A549 (cell line): ENCODE data around the gene DPY19L1. TPM values are rescaled to one million over a fixed set of nuclear protein-coding genes. Genes with fewer than 3 reads are reported as not detected.
"Not testable (repeated sequence)": the region's sequence is repeated elsewhere in the genome, so short reads cannot be mapped to it uniquely, and the experiment has no call there.

Experiments used
- ATAC-seq, 2 experiments: fragments of 200-7000 bp in 1 of 2; fragments of >200 bp in 1 of 2; cut with Nextera tagmentation in 1 of 2; cut with Tn5 transposase in 1 of 2; 3 replicates each; pipeline versions ENCODE4 v1.8.0 to v1.9.1; 2018 to 2020; ENCODE audit warnings: mild to moderate bottlenecking in 1 of 2, moderate library complexity in 1 of 2
- CTCF ChIA-PET: fragments of 300-600 bp; sonication (Branson Sonifier 250); formaldehyde crosslinking; extraction: SDS; loops from one replicate; lab custom pipeline; 2021; ENCODE audit warnings: antibody characterized with exemption, inconsistent platforms; lab: Yijun Ruan, JAX
- POLR2A ChIA-PET: fragments of 350-600 bp; formaldehyde crosslinking; extraction: SDS; loops from one replicate; lab custom pipeline; 2021; ENCODE audit warnings: antibody characterized with exemption, inconsistent platforms; lab: Yijun Ruan, JAX
- DNase-seq, 2 experiments: peaks; one replicate each; pipeline versions ENCODE4 v3.0.0 to v3.0.0-alpha.2; 2011 to 2016; ENCODE audit warnings: low read depth in 1 of 2, low spot score in 1 of 2
- FAIRE-seq: peaks from 2 replicates; lab custom pipeline; 2011; peaks lifted over from hg19 to GRCh38; lab: Jason Lieb, UNC
- H3K27ac ChIP-seq, 2 experiments: fragments of >200 bp; sonication (Bioruptor Twin); formaldehyde crosslinking; 3 replicates each; pipeline ENCODE4 v1.5.1; 2016 to 2017
- H3K4me1 ChIP-seq: fragments of >200 bp; sonication (Bioruptor Twin); formaldehyde crosslinking; 3 replicates; pipeline ENCODE4 v1.6.1; 2016
- H3K4me2 ChIP-seq: fragments of >200 bp; sonication (Bioruptor Twin); formaldehyde crosslinking; 3 replicates; pipeline ENCODE4 v1.6.1; 2016
- H3K4me3 ChIP-seq: fragments of >200 bp; sonication (Bioruptor Twin); formaldehyde crosslinking; 3 replicates; pipeline ENCODE4 v1.5.1; 2016
- H3K9me3 ChIP-seq: fragments of >200 bp; sonication (Bioruptor Twin); formaldehyde crosslinking; 3 replicates; pipeline ENCODE4 v1.6.1; 2016
- CEBPB ChIP-seq, 2 experiments: fragments of >200 bp in 1 of 2; sonication (Bioruptor Twin) in 1 of 2; formaldehyde crosslinking in 1 of 2; IDR thresholded peaks; 2 replicates each; pipeline ENCODE4 v1.6.1; 2012 to 2016
- E2F6 ChIP-seq: IDR thresholded peaks from 2 replicates; pipeline ENCODE4 v1.6.1; 2012; ENCODE audit warnings: low read depth, borderline replicate concordance
- EHF ChIP-seq: fragments of 250-450 bp; sonication (Bioruptor Pico); IDR thresholded peaks from 2 replicates; pipeline ENCODE4 v1.5.0; 2020; ENCODE audit warnings: mild to moderate bottlenecking
- EP300 ChIP-seq, 2 experiments: fragments of >200 bp; sonication (Bioruptor Twin); formaldehyde crosslinking; IDR thresholded peaks; 2 replicates in 1 of 2; 3 replicates in 1 of 2; pipeline ENCODE4 v1.6.1; 2016 to 2017
- FOSB ChIP-seq: fragments of 250-450 bp; sonication (Bioruptor Pico); IDR thresholded peaks from 2 replicates; pipeline ENCODE4 v1.5.0; 2020; ENCODE audit warnings: mild to moderate bottlenecking, moderate library complexity
- FOSL2 ChIP-seq, 2 experiments: fragments of 450-650 bp in 1 of 2; fragments of >200 bp in 1 of 2; sonication (Bioruptor Twin) in 1 of 2; formaldehyde crosslinking; IDR thresholded peaks; 2 replicates each; pipeline versions ENCODE4 v1.5.0 to v1.6.1; 2016 to 2020; ENCODE audit warnings: mild to moderate bottlenecking in 1 of 2, moderate library complexity in 1 of 2
- HOXA7 ChIP-seq: fragments of 250-450 bp; sonication (Bioruptor Pico); IDR thresholded peaks from 2 replicates; pipeline ENCODE4 v1.5.0; 2020; ENCODE audit warnings: mild to moderate bottlenecking, moderate library complexity
- HOXB13 ChIP-seq: fragments of 250-450 bp; sonication (Bioruptor Pico); IDR thresholded peaks from 2 replicates; pipeline ENCODE4 v1.5.0; 2020; ENCODE audit warnings: low read depth, mild to moderate bottlenecking, moderate library complexity
- JUN ChIP-seq, 2 experiments: fragments of >200 bp; sonication (Bioruptor Twin); formaldehyde crosslinking; IDR thresholded peaks; 2 replicates in 1 of 2; 3 replicates in 1 of 2; pipeline ENCODE4 v1.6.1; 2016 to 2017
- MYC ChIP-seq: IDR thresholded peaks from 2 replicates; pipeline ENCODE4 v1.6.1; 2012; ENCODE audit warnings: mild to moderate bottlenecking, inconsistent platforms, low read length, improper control_type of control experiment, borderline replicate concordance
- NPAS2 ChIP-seq: fragments of 250-450 bp; sonication (Bioruptor Pico); IDR thresholded peaks from 2 replicates; pipeline ENCODE4 v1.8.0; 2022; ENCODE audit warnings: mild to moderate bottlenecking, moderate library complexity, borderline replicate concordance
- PHF8 ChIP-seq: fragments of 200-600 bp; sonication (generic); IDR thresholded peaks from 2 replicates; pipeline ENCODE4 v1.6.1; 2016; ENCODE audit warnings: low read depth, mild to moderate bottlenecking, antibody characterized with exemption, moderate library complexity, borderline replicate concordance
- RNF2 ChIP-seq: fragments of 200-600 bp; sonication (generic); IDR thresholded peaks from 2 replicates; pipeline ENCODE4 v1.6.1; 2016; ENCODE audit warnings: low read depth, mild to moderate bottlenecking, antibody characterized with exemption, moderate library complexity, borderline replicate concordance
- TFCP2L1 ChIP-seq: fragments of 250-450 bp; sonication (Bioruptor Pico); IDR thresholded peaks from 2 replicates; pipeline ENCODE4 v1.5.0; 2021; ENCODE audit warnings: mild to moderate bottlenecking
- WGBS: methylation state at CpG from one replicate; pipeline ENCODE4 v1.1.6; 2017; ENCODE audit errors: missing lambda C conversion rate; 5-methylcytosine and 5-hydroxymethylcytosine counted together
- polyA plus RNA-seq, 4 experiments: library from polyadenylated mRNA; depleted of rRNA in 3 of 4; stranded (reverse); fragments of >200 nt; fragmentation: RNase III in 1 of 4; extraction: RNeasy Plus Mini Kit Qiagen cat#74134 plus additional on column Dnase treatment in 1 of 4; gene quantifications; 2 replicates in 3 of 4; 3 replicates in 1 of 4; pipeline ENCODE4 v1.2.3, GENCODE V29; 2011 to 2017
- TF ChIP-seq, protein P1 (sequence below): fragments of 150-350 bp; IDR thresholded peaks from 2 replicates; pipeline ENCODE4 v1.6.1; 2014; ENCODE audit warnings: low read depth, mild to moderate bottlenecking, low read length
- TF ChIP-seq, protein P2 (sequence below): fragments of >200 bp; sonication (Bioruptor Twin); formaldehyde crosslinking; IDR thresholded peaks from 3 replicates; pipeline ENCODE4 v1.5.1; 2016
- TF ChIP-seq, protein P3 (sequence below): fragments of 450-650 bp; IDR thresholded peaks from 2 replicates; pipeline ENCODE4 v1.6.1; 2014; ENCODE audit warnings: antibody characterized with exemption

Gene DPY19L1
- polyA plus RNA-seq, 2 of the 4 experiments (the other 2 are of a cell fraction): 53.6 to 129 TPM

GRCh38 chr7:34916267-34916666 lies 121.0 kb downstream of the DPY19L1 start (continued):
- no peak for TF ChIP-seq NPAS2 (CRISPR knock-in tag)

DNA sequence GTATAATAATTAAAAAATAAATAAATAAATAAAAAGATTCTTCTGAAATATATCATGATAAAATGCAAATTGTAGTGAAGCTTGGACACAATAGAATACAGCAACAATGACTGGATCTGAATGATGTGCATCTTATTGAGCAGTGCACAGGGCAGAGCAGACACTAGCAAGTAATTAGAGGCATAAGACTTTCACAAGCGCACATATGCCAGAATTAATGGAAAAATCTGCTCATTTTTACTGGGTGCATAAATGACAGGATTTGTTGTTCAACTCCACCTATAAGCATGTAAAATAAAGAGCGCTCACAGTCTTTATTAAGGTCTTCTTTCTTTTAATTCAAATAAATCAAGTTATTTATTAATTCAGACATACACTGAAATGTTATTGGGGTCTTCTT lies 125.0 kb downstream of the DPY19L1 start:
- H3K27ac ChIP-seq: no peak overlapping the region
- no peak overlapping the region for H3K4me3 ChIP-seq
- H3K9me3 ChIP-seq: peaks cover 11% of the 10 kb centered on the region; the same call in 2 of the 3 replicates
- WGBS: 85% methylated on average over 2 of the region's 2 CpGs
- ATAC-seq (no peak), DNase-seq (no peak)
- TF ChIP-seq FOSL2 (IDR thresholded peaks at IDR 0.05) (no peak), FOSL2 (CRISPR knock-in tag; IDR thresholded peaks at IDR 0.05) (no peak), TFCP2L1 (no peak), FOSB (CRISPR knock-in tag) (no peak), EHF (CRISPR knock-in tag) (no peak), HOXA7 (CRISPR knock-in tag) (no peak), PHF8 (no peak), MYC (no peak), HOXB13 (CRISPR knock-in tag) (no peak), E2F6 (no peak), JUN (IDR thresholded peaks at IDR 0.05) (no peak), EP300 (IDR thresholded peaks at IDR 0.05) (no peak), CEBPB (IDR thresholded peaks at IDR 0.05) (no peak), RNF2 (no peak)
- TF ChIP-seq, protein P1, sequence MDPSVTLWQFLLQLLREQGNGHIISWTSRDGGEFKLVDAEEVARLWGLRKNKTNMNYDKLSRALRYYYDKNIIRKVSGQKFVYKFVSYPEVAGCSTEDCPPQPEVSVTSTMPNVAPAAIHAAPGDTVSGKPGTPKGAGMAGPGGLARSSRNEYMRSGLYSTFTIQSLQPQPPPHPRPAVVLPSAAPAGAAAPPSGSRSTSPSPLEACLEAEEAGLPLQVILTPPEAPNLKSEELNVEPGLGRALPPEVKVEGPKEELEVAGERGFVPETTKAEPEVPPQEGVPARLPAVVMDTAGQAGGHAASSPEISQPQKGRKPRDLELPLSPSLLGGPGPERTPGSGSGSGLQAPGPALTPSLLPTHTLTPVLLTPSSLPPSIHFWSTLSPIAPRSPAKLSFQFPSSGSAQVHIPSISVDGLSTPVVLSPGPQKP: no peak
- TF ChIP-seq, protein P2, sequence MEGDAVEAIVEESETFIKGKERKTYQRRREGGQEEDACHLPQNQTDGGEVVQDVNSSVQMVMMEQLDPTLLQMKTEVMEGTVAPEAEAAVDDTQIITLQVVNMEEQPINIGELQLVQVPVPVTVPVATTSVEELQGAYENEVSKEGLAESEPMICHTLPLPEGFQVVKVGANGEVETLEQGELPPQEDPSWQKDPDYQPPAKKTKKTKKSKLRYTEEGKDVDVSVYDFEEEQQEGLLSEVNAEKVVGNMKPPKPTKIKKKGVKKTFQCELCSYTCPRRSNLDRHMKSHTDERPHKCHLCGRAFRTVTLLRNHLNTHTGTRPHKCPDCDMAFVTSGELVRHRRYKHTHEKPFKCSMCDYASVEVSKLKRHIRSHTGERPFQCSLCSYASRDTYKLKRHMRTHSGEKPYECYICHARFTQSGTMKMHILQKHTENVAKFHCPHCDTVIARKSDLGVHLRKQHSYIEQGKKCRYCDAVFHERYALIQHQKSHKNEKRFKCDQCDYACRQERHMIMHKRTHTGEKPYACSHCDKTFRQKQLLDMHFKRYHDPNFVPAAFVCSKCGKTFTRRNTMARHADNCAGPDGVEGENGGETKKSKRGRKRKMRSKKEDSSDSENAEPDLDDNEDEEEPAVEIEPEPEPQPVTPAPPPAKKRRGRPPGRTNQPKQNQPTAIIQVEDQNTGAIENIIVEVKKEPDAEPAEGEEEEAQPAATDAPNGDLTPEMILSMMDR: no peak
- TF ChIP-seq, protein P3, sequence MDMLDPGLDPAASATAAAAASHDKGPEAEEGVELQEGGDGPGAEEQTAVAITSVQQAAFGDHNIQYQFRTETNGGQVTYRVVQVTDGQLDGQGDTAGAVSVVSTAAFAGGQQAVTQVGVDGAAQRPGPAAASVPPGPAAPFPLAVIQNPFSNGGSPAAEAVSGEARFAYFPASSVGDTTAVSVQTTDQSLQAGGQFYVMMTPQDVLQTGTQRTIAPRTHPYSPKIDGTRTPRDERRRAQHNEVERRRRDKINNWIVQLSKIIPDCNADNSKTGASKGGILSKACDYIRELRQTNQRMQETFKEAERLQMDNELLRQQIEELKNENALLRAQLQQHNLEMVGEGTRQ: no peak
- TF ChIP-seq, all 56 proteins: peak for 0
- ChIA-PET POLR2A (no interaction called here), CTCF (no interaction called here)
- no peaks in the 10 kb centered on the region for H3K4me1 ChIP-seq
- FAIRE-seq: peak; percentile 23
- H3K4me2 ChIP-seq: no peak overlapping the region

- WGBS: 86% methylated on average over 30 of the region's 30 CpGs
- H3K4me3 ChIP-seq, H3K9me3 ChIP-seq, H3K4me1 ChIP-seq, CTCF ChIA-PET, FAIRE-seq, DNase-seq, POLR2A ChIA-PET, ATAC-seq, H3K27ac ChIP-seq, H3K4me2 ChIP-seq: not testable (repeated sequence)
Measured at GRCh38 chr7:34906266-34906850, 130.9 kb downstream of the DPY19L1 start.
